WTC11 (cell line): ENCODE results near the gene LRRC8A. TPM values are rescaled to one million over a fixed set of nuclear protein-coding genes. Genes with fewer than 3 reads are reported as not detected.

ENCODE experiments used
- ATAC-seq: fragments of 200-7000 bp; cut with Tn5 transposase; 2 replicates; pipeline ENCODE4 v1.10.0; 2021; ENCODE audit warnings: mild to moderate bottlenecking, moderate library complexity
- CTCF ChIA-PET: fragments of 300-600 bp; sonication (Branson Sonifier 250); formaldehyde crosslinking; loops from one replicate; lab custom pipeline; 2021; ENCODE audit warnings: antibody characterized with exemption; lab: Charles Lee
- POLR2A ChIA-PET: fragments of 350-600 bp; sonication (Branson Sonifier 250); formaldehyde crosslinking; loops from one replicate; lab custom pipeline; 2021; ENCODE audit warnings: antibody characterized with exemption; lab: Charles Lee
- DNase-seq: peaks from one replicate; pipeline ENCODE4 v3.0.0; 2021; ENCODE audit warnings: low spot score
- H3K27ac Mint-ChIP-seq: 2 replicates; pipeline ENCODE4 v1.8.0; 2021; ENCODE audit warnings: mixed read lengths
- H3K27me3 Mint-ChIP-seq: 2 replicates; pipeline ENCODE4 v1.8.0; 2021; ENCODE audit warnings: low read depth, mild to moderate bottlenecking, moderate library complexity, mixed read lengths
- H3K36me3 Mint-ChIP-seq: 2 replicates; pipeline ENCODE4 v1.8.0; 2021; ENCODE audit warnings: mixed read lengths
- H3K4me1 Mint-ChIP-seq: 2 replicates; pipeline ENCODE4 v1.8.0; 2022; ENCODE audit warnings: mixed read lengths
- H3K4me3 Mint-ChIP-seq: 2 replicates; pipeline ENCODE4 v1.8.0; 2021; ENCODE audit warnings: mild to moderate bottlenecking, moderate library complexity, mixed read lengths
- H3K9me3 Mint-ChIP-seq: 2 replicates; pipeline ENCODE4 v1.8.0; 2021; ENCODE audit warnings: mixed read lengths
- AFF4 ChIP-seq: sonication (generic); formaldehyde crosslinking; IDR thresholded peaks from 2 replicates; pipeline ENCODE4 v1.8.1; 2023; ENCODE audit warnings: mild to moderate bottlenecking, missing genetic modification reagents, borderline replicate concordance
- ERG ChIP-seq: fragments of 250-450 bp; sonication (Bioruptor Pico); IDR thresholded peaks from 2 replicates; pipeline ENCODE4 v1.8.0; 2021; ENCODE audit warnings: mild to moderate bottlenecking
- GRHL2 ChIP-seq: fragments of 250-450 bp; sonication (Bioruptor Pico); IDR thresholded peaks from 2 replicates; pipeline ENCODE4 v1.8.0; 2022; ENCODE audit warnings: mild to moderate bottlenecking, moderate library complexity; ENCODE audit not compliant: insufficient replicate concordance, severe bottlenecking
- JAZF1 ChIP-seq: fragments of 250-450 bp; sonication (Bioruptor Pico); IDR thresholded peaks from 2 replicates; pipeline ENCODE4 v1.9.0; 2021; ENCODE audit warnings: moderate library complexity, mild to moderate bottlenecking, inconsistent platforms
- KAT7 ChIP-seq: sonication (generic); formaldehyde crosslinking; IDR thresholded peaks from 2 replicates; pipeline ENCODE4 v1.8.1; 2023; ENCODE audit warnings: missing genetic modification reagents, mild to moderate bottlenecking, borderline replicate concordance
- MXD4 ChIP-seq: fragments of 250-450 bp; sonication (Bioruptor Pico); IDR thresholded peaks from 2 replicates; pipeline ENCODE4 v1.8.0; 2021; ENCODE audit warnings: mild to moderate bottlenecking, moderate library complexity, borderline replicate concordance
- NFE2L1 ChIP-seq: sonication (generic); formaldehyde crosslinking; IDR thresholded peaks from 2 replicates; pipeline ENCODE4 v1.8.1; 2023; ENCODE audit warnings: missing genetic modification reagents
- RELA ChIP-seq: sonication (generic); formaldehyde crosslinking; IDR thresholded peaks from 2 replicates; pipeline ENCODE4 v1.8.1; 2022; ENCODE audit warnings: missing genetic modification reagents, mild to moderate bottlenecking, borderline replicate concordance
- RORB ChIP-seq: fragments of 250-450 bp; sonication (Bioruptor Pico); IDR thresholded peaks from 2 replicates; pipeline ENCODE4 v1.9.0; 2021; ENCODE audit warnings: mild to moderate bottlenecking
- SOX15 ChIP-seq: fragments of 250-450 bp; sonication (Bioruptor Pico); IDR thresholded peaks from 2 replicates; pipeline ENCODE4 v1.9.0; 2021; ENCODE audit warnings: mild to moderate bottlenecking
- SP1 ChIP-seq: sonication (generic); formaldehyde crosslinking; conservative IDR thresholded peaks from 2 replicates; pipeline ENCODE4 v1.8.1; 2022; ENCODE audit warnings: missing genetic modification reagents
- STAT6 ChIP-seq: sonication (generic); formaldehyde crosslinking; conservative IDR thresholded peaks from 2 replicates; pipeline ENCODE4 v1.8.1; 2023; ENCODE audit warnings: mild to moderate bottlenecking, low read depth, missing genetic modification reagents, moderate library complexity
- ZNF232 ChIP-seq: sonication (generic); formaldehyde crosslinking; IDR thresholded peaks from 2 replicates; pipeline ENCODE4 v1.8.0; 2022; ENCODE audit warnings: mild to moderate bottlenecking, missing genetic modification reagents
- ZNF281 ChIP-seq: sonication (generic); formaldehyde crosslinking; IDR thresholded peaks from 2 replicates; pipeline ENCODE4 v1.8.0; 2023; ENCODE audit warnings: mild to moderate bottlenecking, missing genetic modification reagents
- ZNF512 ChIP-seq: sonication (generic); formaldehyde crosslinking; IDR thresholded peaks from 2 replicates; pipeline ENCODE4 v1.8.1; 2022; ENCODE audit warnings: missing genetic modification reagents, borderline replicate concordance
- ZSCAN18 ChIP-seq: fragments of 250-450 bp; sonication (Bioruptor Pico); IDR thresholded peaks from 2 replicates; pipeline ENCODE4 v2.1.2; 2022; ENCODE audit warnings: mild to moderate bottlenecking, moderate library complexity
- total RNA-seq: library from RNA; stranded (reverse); gene quantifications from 3 replicates; pipeline ENCODE4 v1.2.3, GENCODE V29; 2021
- TF ChIP-seq, protein P1 (sequence below): fragments of 250-450 bp; sonication (Bioruptor Pico); IDR thresholded peaks from 2 replicates; pipeline ENCODE4 v1.9.0; 2021; ENCODE audit warnings: mild to moderate bottlenecking
- TF ChIP-seq, protein P2 (sequence below): fragments of 250-450 bp; sonication (Bioruptor Pico); IDR thresholded peaks from 2 replicates; pipeline ENCODE4 v1.9.0; 2021; ENCODE audit warnings: moderate library complexity, mild to moderate bottlenecking, inconsistent platforms, borderline replicate concordance

LRRC8A gene
- total RNA-seq, 1 experiment from 2014 or later = 83.5 TPM

GRCh38 chr9:128903871-128904620 is 22.1 kb downstream of the LRRC8A start (continued):
- no peak for TF ChIP-seq KAT7 (CRISPR knock-in tag)
- TF ChIP-seq RELA (CRISPR knock-in tag) = no peak
- TF ChIP-seq AFF4 (CRISPR knock-in tag) = no peak
- TF ChIP-seq, protein P1, sequence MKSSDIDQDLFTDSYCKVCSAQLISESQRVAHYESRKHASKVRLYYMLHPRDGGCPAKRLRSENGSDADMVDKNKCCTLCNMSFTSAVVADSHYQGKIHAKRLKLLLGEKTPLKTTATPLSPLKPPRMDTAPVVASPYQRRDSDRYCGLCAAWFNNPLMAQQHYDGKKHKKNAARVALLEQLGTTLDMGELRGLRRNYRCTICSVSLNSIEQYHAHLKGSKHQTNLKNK (CRISPR knock-in tag) = no peak
- TF ChIP-seq SOX15 = no peak
- TF ChIP-seq, all 79 proteins: peak for 0

DNA sequence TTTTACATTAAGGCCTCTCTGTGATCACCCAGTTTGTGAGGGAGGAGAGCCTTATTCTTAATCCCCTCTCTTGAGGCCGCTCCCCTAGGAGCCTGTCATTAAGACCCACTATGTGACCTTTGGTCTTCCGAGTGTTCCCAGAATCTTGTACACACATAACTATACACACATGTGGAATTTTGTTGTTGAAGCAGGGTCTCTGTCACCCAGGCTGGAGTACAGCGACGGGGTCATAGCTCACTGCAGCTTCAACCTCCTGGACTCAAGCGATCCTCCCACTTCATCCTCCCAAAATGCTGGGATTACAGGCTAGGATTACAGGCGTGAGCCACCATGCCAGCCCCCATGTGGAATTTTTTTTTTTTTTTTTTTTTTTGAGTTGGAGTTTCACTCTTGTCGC is 24.0 kb downstream of the LRRC8A start:
- peaks cover 31% of the 10 kb centered on the region for H3K36me3 Mint-ChIP-seq
- no peaks in the 10 kb centered on the region; the same call in 1 of the 2 replicates for H3K27me3 Mint-ChIP-seq
- DNase-seq = no peak
- TF ChIP-seq SOX15 (no peak), STAT6 (CRISPR knock-in tag) (no peak), NFE2L1 (CRISPR knock-in tag) (no peak), ZNF232 (CRISPR knock-in tag) (no peak), ZSCAN18 (no peak), JAZF1 (CRISPR knock-in tag) (no peak), ZNF281 (CRISPR knock-in tag) (no peak), SP1 (CRISPR knock-in tag) (no peak), ERG (CRISPR knock-in tag) (no peak), ZNF512 (no peak), GRHL2 (CRISPR knock-in tag) (no peak), RORB (CRISPR knock-in tag) (no peak), MXD4 (CRISPR knock-in tag) (no peak)
- TF ChIP-seq, protein P2, sequence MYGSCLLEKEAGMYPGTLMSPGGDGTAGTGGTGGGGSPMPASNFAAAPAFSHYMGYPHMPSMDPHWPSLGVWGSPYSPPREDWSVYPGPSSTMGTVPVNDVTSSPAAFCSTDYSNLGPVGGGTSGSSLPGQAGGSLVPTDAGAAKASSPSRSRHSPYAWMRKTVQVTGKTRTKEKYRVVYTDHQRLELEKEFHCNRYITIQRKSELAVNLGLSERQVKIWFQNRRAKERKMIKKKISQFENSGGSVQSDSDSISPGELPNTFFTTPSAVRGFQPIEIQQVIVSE (CRISPR knock-in tag) = no peak
- H3K27ac Mint-ChIP-seq = peak overlapping the region; percentile 74; the same call in 1 of the 2 replicates
- no peak overlapping the region for H3K4me3 Mint-ChIP-seq
- CTCF ChIA-PET = interaction anchor here (0.6 to 1.0 kb wide), 2 partner anchors 26 kb away, joined by 3 read pairs; no protein-coding TSS in a partner anchor
- H3K4me1 Mint-ChIP-seq = peaks cover under 1% of the 10 kb centered on the region
- no peak for ATAC-seq
- POLR2A ChIA-PET = interaction anchor here (0.7 kb wide), 1 partner anchor 202 kb away, joined by 3 read pairs; no protein-coding TSS in a partner anchor
- no peaks in the 10 kb centered on the region for H3K9me3 Mint-ChIP-seq
